HepG2 (cell line): ENCODE measurements around the gene RIPOR3. TPM values are rescaled to one million over a fixed set of nuclear protein-coding genes. Genes with fewer than 3 reads are reported as not detected.

Experiments
- ATAC-seq: fragments of 200-7000 bp; cut with Tn5 transposase; 3 replicates; pipeline ENCODE4 v1.9.1; 2020; ENCODE audit warnings: mild to moderate bottlenecking, moderate library complexity
- BruUV-seq: library from RNA; stranded (reverse); fragments of 400-500 nt; replicated peaks from 2 replicates; lab custom pipeline; 2021; lab: Mats Ljungman, UMichigan
- CTCF ChIA-PET: fragments of 300-600 bp; formaldehyde crosslinking; extraction: SDS; loops from one replicate; lab custom pipeline; 2021; ENCODE audit warnings: low total read pairs, inconsistent platforms, low intra/inter-chr PET ratio; lab: Yijun Ruan, JAX
- POLR2A ChIA-PET: fragments of 350-600 bp; sonication (Branson Sonifier 250); formaldehyde crosslinking; loops from one replicate; lab custom pipeline; 2020; ENCODE audit warnings: antibody characterized with exemption, inconsistent platforms; lab: Yijun Ruan, JAX
- DNase-seq: peaks from one replicate; pipeline ENCODE4 v3.0.0-alpha.2; 2015; ENCODE audit warnings: low spot score
- FAIRE-seq: peaks from 3 replicates; lab custom pipeline; 2011; peaks lifted over from hg19 to GRCh38; lab: Jason Lieb, UNC
- H2AFZ ChIP-seq: one replicate; pipeline ENCODE4 v1.6.1; 2011; ENCODE audit warnings: low read length, inconsistent platforms
- H3K27ac ChIP-seq: fragments of 300-600 bp; 3 replicates; pipeline ENCODE4 v1.8.0; 2011; ENCODE audit warnings: mixed run types, mild to moderate bottlenecking, mixed read lengths, low read length, inconsistent platforms; ENCODE audit not compliant: insufficient read depth; ENCODE audit errors: extremely low read length
- H3K27me3 ChIP-seq, 2 experiments: fragments of 200-600 bp in 1 of 2; 2 replicates in 1 of 2; 3 replicates in 1 of 2; pipeline versions ENCODE4 v1.6.0 to v1.8.0; 2011; ENCODE audit warnings: low read length in 2 of 2, mild to moderate bottlenecking in 2 of 2, moderate library complexity in 2 of 2, inconsistent platforms in 1 of 2; ENCODE audit not compliant: insufficient read depth in 2 of 2, control insufficient read depth in 1 of 2
- H3K36me3 ChIP-seq, 2 experiments: fragments of 200-600 bp in 1 of 2; replicated peaks in 1 of 2; 2 replicates in 1 of 2; 3 replicates in 1 of 2; pipeline versions ENCODE4 v1.5.1 to v1.8.0; 2011; ENCODE audit warnings: low read length in 2 of 2, inconsistent platforms in 1 of 2; ENCODE audit not compliant: insufficient read depth in 2 of 2, control insufficient read depth in 1 of 2
- H3K4me1 ChIP-seq: 2 replicates; pipeline ENCODE4 v1.5.1; 2012; ENCODE audit warnings: low read length, inconsistent platforms; ENCODE audit not compliant: insufficient read depth
- H3K4me2 ChIP-seq: 2 replicates; pipeline ENCODE4 v1.6.0; 2011; ENCODE audit warnings: low read depth, low read length, inconsistent platforms
- H3K4me3 ChIP-seq, 3 experiments: fragments of 200-600 bp in 1 of 3; sonication (generic), shearing (Covaris generic) in 1 of 3; replicated peaks in 1 of 3; 2 replicates each; pipeline ENCODE4 v1.5.1; 2011 to 2016; ENCODE audit warnings: low read length in 3 of 3, inconsistent platforms in 2 of 3, low read depth in 2 of 3, mild to moderate bottlenecking in 2 of 3, control low read depth in 1 of 3, mixed read lengths in 1 of 3; ENCODE audit not compliant: insufficient read depth in 1 of 3
- H3K79me2 ChIP-seq: one replicate; pipeline ENCODE4 v1.6.1; 2011; ENCODE audit warnings: low read length, inconsistent platforms; ENCODE audit not compliant: insufficient read depth
- H3K9ac ChIP-seq: 2 replicates; pipeline ENCODE4 v1.6.0; 2011; ENCODE audit warnings: mild to moderate bottlenecking, low read depth, low read length, inconsistent platforms; ENCODE audit not compliant: insufficient read depth
- H3K9me3 ChIP-seq: 2 replicates; pipeline ENCODE4 v1.5.1; 2012; ENCODE audit warnings: mild to moderate bottlenecking, low read length
- H4K20me1 ChIP-seq: 2 replicates; pipeline ENCODE4 v1.6.0; 2011; ENCODE audit warnings: inconsistent platforms, mild to moderate bottlenecking, low read length, moderate library complexity; ENCODE audit not compliant: insufficient read depth
- HOXA9 ChIP-seq: sonication (generic); formaldehyde crosslinking; IDR thresholded peaks from 2 replicates; pipeline ENCODE4 v1.8.1; 2022; ENCODE audit warnings: missing genetic modification reagents, mild to moderate bottlenecking, moderate library complexity, borderline replicate concordance
- MXD4 ChIP-seq: IDR thresholded peaks from 2 replicates; pipeline ENCODE4 v1.6.1; 2016; ENCODE audit warnings: mild to moderate bottlenecking, missing biosample characterization, missing genetic modification reagents
- RBM22 ChIP-seq: fragments of 200-400 bp; formaldehyde crosslinking; optimal IDR thresholded peaks from 2 replicates; pipeline ENCODE3; 2017; ENCODE audit warnings: mild to moderate bottlenecking, low read length, moderate library complexity
- ZFAT ChIP-seq: sonication (generic); formaldehyde crosslinking; conservative IDR thresholded peaks from 2 replicates; pipeline ENCODE4 v1.8.1; 2023; ENCODE audit warnings: missing genetic modification reagents, inconsistent platforms
- ZMYM4 ChIP-seq: sonication (generic); formaldehyde crosslinking; IDR thresholded peaks from 2 replicates; pipeline ENCODE4 v1.8.1; 2023; ENCODE audit warnings: mild to moderate bottlenecking, missing genetic modification reagents
- ZNF225 ChIP-seq: sonication (generic); formaldehyde crosslinking; IDR thresholded peaks from 2 replicates; pipeline ENCODE4 v1.4.0; 2020; ENCODE audit warnings: mild to moderate bottlenecking, missing genetic modification reagents
- ZNF33B ChIP-seq: sonication (generic); formaldehyde crosslinking; IDR thresholded peaks from 2 replicates; pipeline ENCODE4 v1.5.1; 2020; ENCODE audit warnings: mild to moderate bottlenecking, missing genetic modification reagents
- ZNF44 ChIP-seq: sonication (generic); formaldehyde crosslinking; IDR thresholded peaks from 2 replicates; pipeline ENCODE4 v1.5.1; 2020; ENCODE audit warnings: mild to moderate bottlenecking, missing genetic modification reagents
- ZNF605 ChIP-seq: sonication (generic); formaldehyde crosslinking; IDR thresholded peaks from 2 replicates; pipeline ENCODE4 v1.8.0; 2022; ENCODE audit warnings: mild to moderate bottlenecking, missing genetic modification reagents
- ZNF737 ChIP-seq: sonication (generic); formaldehyde crosslinking; IDR thresholded peaks from 2 replicates; pipeline ENCODE4 v1.5.0; 2020; ENCODE audit warnings: missing genetic modification reagents, mild to moderate bottlenecking, borderline replicate concordance
- ZNF891 ChIP-seq: sonication (generic); formaldehyde crosslinking; IDR thresholded peaks from 2 replicates; pipeline ENCODE4 v1.5.0; 2020; ENCODE audit warnings: mild to moderate bottlenecking, missing genetic modification reagents
- WGBS: methylation state at CpG from one replicate; pipeline ENCODE4 v1.1.6; 2017; ENCODE audit warnings: low lambda C conversion rate; 5-methylcytosine and 5-hydroxymethylcytosine counted together
- in situ Hi-C: cut with HindIII; loops from 2 replicates; pipeline ENCODE4 v1.10.0; 2017; ENCODE audit warnings: low pct_unique_long_range_greater_than_20kb; ENCODE audit not compliant: extremely low pct_ligation_motif_present
- intact Hi-C: fragments of 100-400 bp; cut with micrococcal nuclease; formaldehyde crosslinking; loops from one replicate; pipeline ENCODE4 v1.10.0; 2022; ENCODE audit not compliant: unreplicated experiment
- polyA plus RNA-seq, 8 experiments: library from polyadenylated mRNA; depleted of rRNA in 3 of 8; stranded (reverse) in 7 of 8; unstranded in 1 of 8; fragments of >200 nt; fragmentation: Illumina TruSeq in 4 of 8; extraction: Trizol in 4 of 8; gene quantifications; 2 replicates each; pipeline versions ENCODE4 v1.2.1 to v1.2.3, GENCODE V29; 2011 to 2016; ENCODE audit warnings: low read depth in 4 of 8, missing spikeins in 1 of 8, mixed read lengths in 1 of 8; ENCODE audit not compliant: insufficient read depth in 1 of 8
- total RNA-seq, 5 experiments: library from RNA; depleted of rRNA; stranded (reverse); fragments of >200 nt; fragmentation: Illumina TruSeq; extraction: Trizol; gene quantifications; 2 replicates each; pipeline ENCODE4 v1.2.3, GENCODE V29; 2016; ENCODE audit warnings: low read depth in 1 of 5
- TF ChIP-seq, protein P1 (sequence below): sonication (generic); formaldehyde crosslinking; IDR thresholded peaks from 2 replicates; pipeline ENCODE4 v1.5.1; 2020; ENCODE audit warnings: mild to moderate bottlenecking, missing genetic modification reagents, moderate library complexity
- TF ChIP-seq, protein P2 (sequence below): sonication (generic); formaldehyde crosslinking; IDR thresholded peaks from 2 replicates; pipeline ENCODE4 v1.4.0; 2020; ENCODE audit warnings: missing genetic modification reagents, borderline replicate concordance
- TF ChIP-seq, protein P3 (sequence below): sonication (generic); formaldehyde crosslinking; IDR thresholded peaks from 2 replicates; pipeline ENCODE4 v1.4.0; 2020; ENCODE audit warnings: missing genetic modification reagents; ENCODE audit errors: not compliant biosample characterization

RIPOR3 gene
- total and polyA plus RNA-seq, 2 of the 13 experiments (the other 11 are each of a cell fraction or from before 2014, with no cell fraction given), result 0.18 TPM; not detected in 1

DNA sequence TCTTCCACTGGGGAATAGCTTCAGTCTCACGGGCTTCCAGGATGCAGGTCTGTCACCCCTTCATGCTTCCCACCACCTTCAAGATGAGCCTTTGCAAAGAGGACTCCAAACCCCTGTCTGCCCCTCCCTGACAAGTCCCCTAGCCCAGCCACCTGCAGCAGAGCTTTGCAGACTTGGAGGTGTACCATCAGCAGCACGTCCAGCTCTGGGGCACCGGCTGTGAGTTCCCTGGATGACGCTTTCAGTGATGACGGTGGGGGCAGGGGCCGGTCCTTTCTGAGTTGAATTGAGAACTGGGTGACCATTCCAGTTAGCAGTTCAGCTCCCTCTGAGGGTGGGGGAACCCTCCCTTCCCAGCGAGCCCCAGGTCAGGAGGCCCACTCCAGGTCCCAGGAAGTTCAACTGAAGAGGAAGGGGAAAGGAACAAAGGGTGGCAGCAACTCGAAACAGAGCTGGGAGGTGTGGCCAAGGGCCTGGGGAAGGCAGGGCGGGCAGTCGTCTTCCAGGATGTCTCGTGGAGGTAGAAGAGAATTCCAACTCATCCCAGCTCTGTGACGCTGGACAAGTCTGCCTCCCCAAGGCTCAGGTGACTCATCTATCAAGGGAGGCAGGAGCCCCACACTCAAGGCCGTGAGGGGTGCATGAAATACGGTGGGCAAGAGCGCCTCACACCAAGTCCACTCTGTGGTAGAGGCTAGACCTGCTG is 95.2 kb downstream of the RIPOR3 start:
- Histone ChIP-seq H3K36me3 (no peaks in the 10 kb centered on the region), H3K9ac (no peak overlapping the region), H3K4me3 (peak overlapping the region in 1 of 3 experiments; percentile 8; a peak in 1 of 6 replicates), H3K27me3 (peaks cover 14 to 46% of the 10 kb centered on the region in 2 experiments; a peak in 3 of 5 replicates), H4K20me1 (no peaks in the 10 kb centered on the region), H3K79me2 (no peaks in the 10 kb centered on the region), H3K4me2 (peak overlapping the region; percentile 26; the same call in 1 of the 2 replicates), H2AFZ (no peak overlapping the region), H3K9me3 (no peaks in the 10 kb centered on the region), H3K4me1 (peaks cover 42% of the 10 kb centered on the region), H3K27ac (no peak overlapping the region)
- POLR2A ChIA-PET, result interaction anchor here (1.8 kb wide), 1 partner anchor 195 kb away, joined by 3 read pairs; no protein-coding TSS in a partner anchor
- FAIRE-seq (no peak), DNase-seq (no peak), ATAC-seq (peak; percentile 7)
- WGBS, result 29% methylated on average over 15 of the region's 15 CpGs
- intact Hi-C loops (no loop called here), in situ Hi-C loops (no loop called here)
- CTCF ChIA-PET, result no interaction called here
- no TSS peak for BruUV-seq
- TF ChIP-seq, protein P1, sequence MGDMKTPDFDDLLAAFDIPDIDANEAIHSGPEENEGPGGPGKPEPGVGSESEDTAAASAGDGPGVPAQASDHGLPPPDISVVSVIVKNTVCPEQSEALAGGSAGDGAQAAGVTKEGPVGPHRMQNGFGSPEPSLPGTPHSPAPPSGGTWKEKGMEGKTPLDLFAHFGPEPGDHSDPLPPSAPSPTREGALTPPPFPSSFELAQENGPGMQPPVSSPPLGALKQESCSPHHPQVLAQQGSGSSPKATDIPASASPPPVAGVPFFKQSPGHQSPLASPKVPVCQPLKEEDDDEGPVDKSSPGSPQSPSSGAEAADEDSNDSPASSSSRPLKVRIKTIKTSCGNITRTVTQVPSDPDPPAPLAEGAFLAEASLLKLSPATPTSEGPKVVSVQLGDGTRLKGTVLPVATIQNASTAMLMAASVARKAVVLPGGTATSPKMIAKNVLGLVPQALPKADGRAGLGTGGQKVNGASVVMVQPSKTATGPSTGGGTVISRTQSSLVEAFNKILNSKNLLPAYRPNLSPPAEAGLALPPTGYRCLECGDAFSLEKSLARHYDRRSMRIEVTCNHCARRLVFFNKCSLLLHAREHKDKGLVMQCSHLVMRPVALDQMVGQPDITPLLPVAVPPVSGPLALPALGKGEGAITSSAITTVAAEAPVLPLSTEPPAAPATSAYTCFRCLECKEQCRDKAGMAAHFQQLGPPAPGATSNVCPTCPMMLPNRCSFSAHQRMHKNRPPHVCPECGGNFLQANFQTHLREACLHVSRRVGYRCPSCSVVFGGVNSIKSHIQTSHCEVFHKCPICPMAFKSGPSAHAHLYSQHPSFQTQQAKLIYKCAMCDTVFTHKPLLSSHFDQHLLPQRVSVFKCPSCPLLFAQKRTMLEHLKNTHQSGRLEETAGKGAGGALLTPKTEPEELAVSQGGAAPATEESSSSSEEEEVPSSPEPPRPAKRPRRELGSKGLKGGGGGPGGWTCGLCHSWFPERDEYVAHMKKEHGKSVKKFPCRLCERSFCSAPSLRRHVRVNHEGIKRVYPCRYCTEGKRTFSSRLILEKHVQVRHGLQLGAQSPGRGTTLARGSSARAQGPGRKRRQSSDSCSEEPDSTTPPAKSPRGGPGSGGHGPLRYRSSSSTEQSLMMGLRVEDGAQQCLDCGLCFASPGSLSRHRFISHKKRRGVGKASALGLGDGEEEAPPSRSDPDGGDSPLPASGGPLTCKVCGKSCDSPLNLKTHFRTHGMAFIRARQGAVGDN, result peak; percentile 43
- TF ChIP-seq, protein P2, sequence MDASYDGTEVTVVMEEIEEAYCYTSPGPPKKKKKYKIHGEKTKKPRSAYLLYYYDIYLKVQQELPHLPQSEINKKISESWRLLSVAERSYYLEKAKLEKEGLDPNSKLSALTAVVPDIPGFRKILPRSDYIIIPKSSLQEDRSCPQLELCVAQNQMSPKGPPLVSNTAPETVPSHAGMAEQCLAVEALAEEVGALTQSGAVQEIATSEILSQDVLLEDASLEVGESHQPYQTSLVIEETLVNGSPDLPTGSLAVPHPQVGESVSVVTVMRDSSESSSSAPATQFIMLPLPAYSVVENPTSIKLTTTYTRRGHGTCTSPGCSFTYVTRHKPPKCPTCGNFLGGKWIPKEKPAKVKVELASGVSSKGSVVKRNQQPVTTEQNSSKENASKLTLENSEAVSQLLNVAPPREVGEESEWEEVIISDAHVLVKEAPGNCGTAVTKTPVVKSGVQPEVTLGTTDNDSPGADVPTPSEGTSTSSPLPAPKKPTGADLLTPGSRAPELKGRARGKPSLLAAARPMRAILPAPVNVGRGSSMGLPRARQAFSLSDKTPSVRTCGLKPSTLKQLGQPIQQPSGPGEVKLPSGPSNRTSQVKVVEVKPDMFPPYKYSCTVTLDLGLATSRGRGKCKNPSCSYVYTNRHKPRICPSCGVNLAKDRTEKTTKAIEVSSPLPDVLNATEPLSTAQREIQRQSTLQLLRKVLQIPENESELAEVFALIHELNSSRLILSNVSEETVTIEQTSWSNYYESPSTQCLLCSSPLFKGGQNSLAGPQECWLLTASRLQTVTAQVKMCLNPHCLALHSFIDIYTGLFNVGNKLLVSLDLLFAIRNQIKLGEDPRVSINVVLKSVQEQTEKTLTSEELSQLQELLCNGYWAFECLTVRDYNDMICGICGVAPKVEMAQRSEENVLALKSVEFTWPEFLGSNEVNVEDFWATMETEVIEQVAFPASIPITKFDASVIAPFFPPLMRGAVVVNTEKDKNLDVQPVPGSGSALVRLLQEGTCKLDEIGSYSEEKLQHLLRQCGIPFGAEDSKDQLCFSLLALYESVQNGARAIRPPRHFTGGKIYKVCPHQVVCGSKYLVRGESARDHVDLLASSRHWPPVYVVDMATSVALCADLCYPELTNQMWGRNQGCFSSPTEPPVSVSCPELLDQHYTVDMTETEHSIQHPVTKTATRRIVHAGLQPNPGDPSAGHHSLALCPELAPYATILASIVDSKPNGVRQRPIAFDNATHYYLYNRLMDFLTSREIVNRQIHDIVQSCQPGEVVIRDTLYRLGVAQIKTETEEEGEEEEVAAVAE (CRISPR knock-in tag), result no peak
- TF ChIP-seq ZMYM4 (CRISPR knock-in tag) (no peak), ZNF44 (CRISPR knock-in tag) (0 out of 2 replicates have a peak, but pooled peaks have one; percentile 52), ZNF33B (0 out of 2 replicates have a peak, but pooled peaks have one; percentile 64), ZNF737 (CRISPR knock-in tag) (0 out of 2 replicates have a peak, but pooled peaks have one; percentile 21), RBM22 (no peak), ZNF225 (peak; percentile 30; the same call in 1 of the 2 replicates), HOXA9 (CRISPR knock-in tag) (no peak), ZFAT (no peak), ZNF605 (peak; percentile 47; the same call in 1 of the 2 replicates), ZNF891 (0 out of 2 replicates have a peak, but pooled peaks have one; percentile 47), MXD4 (CRISPR knock-in tag) (no peak)
- TF ChIP-seq, protein P3, sequence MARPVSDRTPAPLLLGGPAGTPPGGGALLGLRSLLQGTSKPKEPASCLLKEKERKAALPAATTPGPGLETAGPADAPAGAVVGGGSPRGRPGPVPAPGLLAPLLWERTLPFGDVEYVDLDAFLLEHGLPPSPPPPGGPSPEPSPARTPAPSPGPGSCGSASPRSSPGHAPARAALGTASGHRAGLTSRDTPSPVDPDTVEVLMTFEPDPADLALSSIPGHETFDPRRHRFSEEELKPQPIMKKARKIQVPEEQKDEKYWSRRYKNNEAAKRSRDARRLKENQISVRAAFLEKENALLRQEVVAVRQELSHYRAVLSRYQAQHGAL (CRISPR knock-in tag), result no peak
